HK-2 (cell line): Measurements from ENCODE around the gene PPFIA2.
"Not testable (repeated sequence)": the region's sequence is repeated elsewhere in the genome, so short reads cannot be mapped to it uniquely, and the experiment has no call there.

Experiments
- DNase-seq: peaks from one replicate; pipeline ENCODE4 v3.0.0-alpha.2; 2018; ENCODE audit not compliant: unreplicated experiment

Gene PPFIA2

GRCh38 chr12:81668475-81668874, 90.7 kb downstream of the PPFIA2 start:
- peak; percentile 8 for DNase-seq

- not testable (repeated sequence) for DNase-seq
Measured at GRCh38 chr12:81659310-81659709, 99.8 kb downstream of the PPFIA2 start.

GRCh38 chr12:81644503-81644902, 114.6 kb downstream of the PPFIA2 start:
- DNase-seq = no peak

- no peak for DNase-seq
Measured at GRCh38 chr12:81639196-81639595, 120.0 kb downstream of the PPFIA2 start.

GRCh38 chr12:81633127-81633526, 126.0 kb downstream of the PPFIA2 start:
- DNase-seq = no peak

GRCh38 chr12:81627336-81628189, 131.6 kb downstream of the PPFIA2 start:
- DNase-seq = no peak

- no peak for DNase-seq
Measured at GRCh38 chr12:81626406-81626805, 132.7 kb downstream of the PPFIA2 start.

GRCh38 chr12:81617915-81618314, 141.2 kb downstream of the PPFIA2 start:
- no peak for DNase-seq

GRCh38 chr12:81615026-81615588, 144.0 kb downstream of the PPFIA2 start:
- DNase-seq = no peak

GRCh38 chr12:81610955-81611889, 147.9 kb downstream of the PPFIA2 start:
- DNase-seq = no peak

GRCh38 chr12:81597928-81598604, 161.1 kb downstream of the PPFIA2 start:
- no peak for DNase-seq

GRCh38 chr12:81596558-81596957, 162.6 kb downstream of the PPFIA2 start:
- no peak for DNase-seq

GRCh38 chr12:81591256-81591655, 167.9 kb downstream of the PPFIA2 start:
- no peak for DNase-seq

GRCh38 chr12:81590703-81591102, 168.4 kb downstream of the PPFIA2 start:
- not testable (repeated sequence) for DNase-seq

- no peak for DNase-seq
Measured at GRCh38 chr12:81588235-81589008, 170.7 kb downstream of the PPFIA2 start.

- DNase-seq = no peak
Measured at GRCh38 chr12:81585787-81586186, 173.4 kb downstream of the PPFIA2 start.

GRCh38 chr12:81573228-81573627, 185.9 kb downstream of the PPFIA2 start:
- no peak for DNase-seq

GRCh38 chr12:81572411-81572810, 186.7 kb downstream of the PPFIA2 start:
- no peak for DNase-seq

- DNase-seq = no peak
Measured at GRCh38 chr12:81570234-81570633, 188.9 kb downstream of the PPFIA2 start.

GRCh38 chr12:81564237-81564636, 194.9 kb downstream of the PPFIA2 start:
- no peak for DNase-seq

GRCh38 chr12:81558031-81558430, 201.1 kb downstream of the PPFIA2 start:
- no peak for DNase-seq
